GM13977 (cell line): ENCODE measurements around the gene TRIM38.
"Not testable (repeated sequence)": the region's sequence is repeated elsewhere in the genome, so short reads cannot be mapped to it uniquely, and the experiment has no call there.

Experiments used
- DNase-seq: peaks from one replicate; pipeline ENCODE4 v3.0.0; 2012; ENCODE audit warnings: low spot score
- CTCF ChIP-seq: IDR thresholded peaks from 2 replicates; pipeline ENCODE4 v1.5.1; 2012; ENCODE audit warnings: mild to moderate bottlenecking, control low read depth; ENCODE audit not compliant: insufficient read depth; ENCODE audit errors: extremely low read depth, missing control alignments
- in situ Hi-C: fragments of 300-500 bp; cut with MboI; formaldehyde crosslinking; loops from one replicate; pipeline ENCODE4 v1.12.0; 2022; ENCODE audit warnings: low sequenced_read_pairs, low pct_unique_long_range_greater_than_20kb, mixed read lengths, inconsistent platforms; ENCODE audit not compliant: unreplicated experiment

TRIM38 gene

GRCh38 chr6:25928562-25929324 lies 33.9 kb upstream of the TRIM38 start:
- no peak for DNase-seq
- in situ Hi-C loops: no loop called here
- no peak for TF ChIP-seq CTCF

GRCh38 chr6:25929785-25930184 lies 32.8 kb upstream of the TRIM38 start:
- DNase-seq, in situ Hi-C loops: not testable (repeated sequence)

GRCh38 chr6:25930532-25931410 lies 31.8 kb upstream of the TRIM38 start, which contains the start of gene SLC17A2:
Gene SLC17A2 (minus strand): TSS chr6:25930691. CDS start chr6:25925796, 4,895 bp downstream.
- DNase-seq: no peak
- in situ Hi-C loops: no loop called here
- no peak for TF ChIP-seq CTCF

GRCh38 chr6:25931411-25931709 lies 31.2 kb upstream of the TRIM38 start:
- no peak for DNase-seq
- in situ Hi-C loops: no loop called here
- no peak for TF ChIP-seq CTCF

- in situ Hi-C loops: no loop called here
- no peak for DNase-seq
These were observed 28.4 kb upstream of the TRIM38 start for GRCh38 chr6:25934156-25934555.

GRCh38 chr6:25934735-25935313 lies 27.8 kb upstream of the TRIM38 start:
- in situ Hi-C loops: no loop called here

More at GRCh38 chr6:25934156-25934555, 28.4 kb upstream of the TRIM38 start:
- no peak for TF ChIP-seq CTCF

More at GRCh38 chr6:25934735-25935313, 27.8 kb upstream of the TRIM38 start:
- TF ChIP-seq CTCF: no peak
- DNase-seq: no peak
